ENCODE results near the gene PANX2. TPM values are rescaled to one million over a fixed set of nuclear protein-coding genes. Genes with fewer than 3 reads are reported as not detected.

The PANX2 gene
- total and polyA plus RNA-seq, 4 donors: 0.39 to 14.8 (median 1.5) TPM

- no peak for DNase-seq (ENCODE audit: low spot score)
- no peak for TF ChIP-seq EGR1 (IDR thresholded peaks at IDR 0.05; ENCODE audit: low read depth in 2 of 2)
- no peak for TF ChIP-seq SP1 (IDR thresholded peaks at IDR 0.05)
- TF ChIP-seq CTCF (IDR thresholded peaks at IDR 0.05; ENCODE audit: low read depth, low read length, missing input control): no peak
- no peak for TF ChIP-seq REST (IDR thresholded peaks at IDR 0.05)
- no peak for TF ChIP-seq HNF4G (IDR thresholded peaks at IDR 0.05)
- TF ChIP-seq RAD21 (IDR thresholded peaks at IDR 0.05): no peak
- TF ChIP-seq RXRA (IDR thresholded peaks at IDR 0.05): no peak
- WGBS: 95% methylated on average over 31 of the region's 31 CpGs
- no peaks in the 10 kb centered on the region for H3K9me3 ChIP-seq (ENCODE audit: control insufficient read depth in 4 of 4, low read length in 3 of 4)
- H3K27ac ChIP-seq (ENCODE audit: low read depth in 1 of 2, low read length in 2 of 2): no peak overlapping the region
- no peak overlapping the region for H3K9ac ChIP-seq (ENCODE audit: low read depth in 1 of 2, low read length in 2 of 2)
- no peak overlapping the region for H3K4me3 ChIP-seq (ENCODE audit: low read depth in 1 of 3, low read length in 3 of 3)
- no peaks in the 10 kb centered on the region for H3K4me1 ChIP-seq (ENCODE audit: control insufficient read depth in 4 of 4, insufficient read depth in 4 of 4, low read length in 3 of 4)
- peaks cover 18 to 67% (median 27%) of the 10 kb centered on the region in 4 donors for H3K36me3 ChIP-seq (ENCODE audit: control insufficient read depth in 4 of 4, insufficient read depth in 3 of 4, low read depth in 1 of 4, low read length in 3 of 4)
- no peaks in the 10 kb centered on the region for H3K27me3 ChIP-seq (ENCODE audit: control insufficient read depth in 4 of 4, insufficient read depth in 4 of 4, low read length in 3 of 4)
These were observed 55.7 kb downstream of the PANX2 start for GRCh38 chr22:50226063-50226874.

GRCh38 chr22:50226875-50227165, 56.3 kb downstream of the PANX2 start:
- Histone ChIP-seq H3K27ac (ENCODE audit: low read depth in 1 of 2, low read length in 2 of 2) (no peak overlapping the region), H3K36me3 (ENCODE audit: control insufficient read depth in 4 of 4, insufficient read depth in 3 of 4, low read depth in 1 of 4, low read length in 3 of 4) (peaks cover 15 to 62% (median 25%) of the 10 kb centered on the region in 4 donors), H3K9me3 (ENCODE audit: control insufficient read depth in 4 of 4, low read length in 3 of 4) (no peaks in the 10 kb centered on the region), H3K4me1 (ENCODE audit: control insufficient read depth in 4 of 4, insufficient read depth in 4 of 4, low read length in 3 of 4) (no peaks in the 10 kb centered on the region), H3K27me3 (ENCODE audit: control insufficient read depth in 4 of 4, insufficient read depth in 4 of 4, low read length in 3 of 4) (no peaks in the 10 kb centered on the region), H3K4me3 (ENCODE audit: low read depth in 1 of 3, low read length in 3 of 3) (no peak overlapping the region), H3K9ac (ENCODE audit: low read depth in 1 of 2, low read length in 2 of 2) (no peak overlapping the region)
- 94% methylated on average over 18 of the region's 18 CpGs for WGBS
- DNase-seq (ENCODE audit: low spot score): no peak
- no peak for TF ChIP-seq REST (IDR thresholded peaks at IDR 0.05)
- TF ChIP-seq HNF4G (IDR thresholded peaks at IDR 0.05): no peak
- TF ChIP-seq SP1 (IDR thresholded peaks at IDR 0.05): no peak
- TF ChIP-seq JUND (IDR thresholded peaks at IDR 0.05): no peak
- no peak for TF ChIP-seq CTCF (IDR thresholded peaks at IDR 0.05; ENCODE audit: low read depth, low read length, missing input control)
- TF ChIP-seq GABPA (IDR thresholded peaks at IDR 0.05 in 1 of 2, conservative IDR thresholded peaks at IDR 0.05 in 1 of 2): no peak
- no peak for TF ChIP-seq RXRA (IDR thresholded peaks at IDR 0.05)
- no peak for TF ChIP-seq FOXA2 (IDR thresholded peaks at IDR 0.05)
- TF ChIP-seq RAD21 (IDR thresholded peaks at IDR 0.05): no peak
- TF ChIP-seq ZBTB33 (IDR thresholded peaks at IDR 0.05): no peak
- no peak for TF ChIP-seq EGR1 (IDR thresholded peaks at IDR 0.05; ENCODE audit: low read depth in 2 of 2)
- TF ChIP-seq MAX (IDR thresholded peaks at IDR 0.05): no peak
- TF ChIP-seq ATF3 (IDR thresholded peaks at IDR 0.05): no peak
